B cell (primary cell): ENCODE measurements around the gene TCF12. TPM values are rescaled to one million over a fixed set of nuclear protein-coding genes. Genes with fewer than 3 reads are reported as not detected.

ENCODE experiments used
- ATAC-seq: fragments of 200-7000 bp; cut with Tn5 transposase; one replicate; pipeline ENCODE4 v1.10.0; 2021; ENCODE audit warnings: low read depth, mild to moderate bottlenecking, moderate number of reproducible peaks, moderate library complexity
- CTCF ChIA-PET: fragments of 350-600 bp; sonication (Branson Sonifier 250); formaldehyde crosslinking; loops from one replicate; lab custom pipeline; 2021; ENCODE audit warnings: antibody characterized with exemption, inconsistent platforms; lab: Charles Lee
- POLR2A ChIA-PET: fragments of 350-600 bp; sonication (Branson Sonifier 250); formaldehyde crosslinking; loops from one replicate; lab custom pipeline; 2021; ENCODE audit warnings: antibody characterized with exemption; lab: Charles Lee
- DNase-seq: peaks from one replicate; pipeline ENCODE4 v3.0.0; 2013
- H2AFZ ChIP-seq: 2 replicates; pipeline ENCODE4 v1.6.1; 2012; ENCODE audit warnings: mild to moderate bottlenecking, low read depth, low read length; ENCODE audit not compliant: insufficient read depth, poor library complexity, severe bottlenecking
- H3K27ac ChIP-seq, 2 donors: 1 replicate in 1 of 2; 2 replicates in 1 of 2; pipeline ENCODE4 v1.5.1; 2012 to 2013; ENCODE audit warnings: low read length in 2 of 2, mild to moderate bottlenecking in 2 of 2, moderate library complexity in 1 of 2
- H3K27me3 ChIP-seq, 4 experiments: fragments of 200-600 bp in 1 of 4; sonication (generic) in 1 of 4; replicated peaks in 1 of 4; 1 replicate in 2 of 4; 2 replicates in 2 of 4; pipeline versions ENCODE4 v1.6.1 to v1.7.0; 2013 to 2016; ENCODE audit warnings: low read length in 3 of 4, mild to moderate bottlenecking in 2 of 4, mixed read lengths in 1 of 4, moderate library complexity in 1 of 4; ENCODE audit not compliant: insufficient read depth in 4 of 4, control insufficient read depth in 3 of 4; ENCODE audit errors: control extremely low read depth in 1 of 4
- H3K36me3 ChIP-seq, 2 experiments: replicated peaks in 1 of 2; 1 replicate in 1 of 2; 2 replicates in 1 of 2; pipeline versions ENCODE4 v1.6.1 to v1.7.1; 2013; ENCODE audit warnings: low read length in 1 of 2; ENCODE audit not compliant: insufficient read depth in 2 of 2, control insufficient read depth in 1 of 2; ENCODE audit errors: control extremely low read depth in 1 of 2, extremely low read depth in 1 of 2
- H3K4me1 ChIP-seq, 2 donors: fragments of 200-600 bp in 1 of 2; sonication (generic) in 1 of 2; 1 replicate in 1 of 2; 2 replicates in 1 of 2; pipeline versions ENCODE4 v1.5.1 to v1.6.1; 2013 to 2017; ENCODE audit warnings: low read length in 2 of 2; ENCODE audit not compliant: control insufficient read depth in 2 of 2, insufficient read depth in 2 of 2
- H3K4me2 ChIP-seq: replicated peaks from 2 replicates; pipeline ENCODE3; 2012; ENCODE audit warnings: mild to moderate bottlenecking, low read depth, low read length; ENCODE audit not compliant: poor library complexity, severe bottlenecking
- H3K4me3 ChIP-seq, 5 experiments: fragments of 200-600 bp in 1 of 5; sonication (generic) in 1 of 5; 1 replicate in 3 of 5; 2 replicates in 2 of 5; pipeline versions ENCODE4 v1.5.1 to v1.7.0; 2011 to 2016; ENCODE audit warnings: low read length in 4 of 5, mild to moderate bottlenecking in 4 of 5, low read depth in 2 of 5, control low read depth in 1 of 5, moderate library complexity in 1 of 5; ENCODE audit not compliant: insufficient read depth in 1 of 5; ENCODE audit errors: control extremely low read depth in 1 of 5, extremely low read depth in 1 of 5
- H3K79me2 ChIP-seq: fragments of 200-600 bp; sonication (generic); one replicate; pipeline ENCODE4 v1.6.0; 2016; ENCODE audit warnings: low read length; ENCODE audit not compliant: control insufficient read depth, insufficient read depth
- H3K9ac ChIP-seq: fragments of 200-600 bp; sonication (generic); 2 replicates; pipeline ENCODE4 v1.6.1; 2017; ENCODE audit warnings: mild to moderate bottlenecking, low read length, moderate library complexity
- H3K9me3 ChIP-seq, 3 donors: one replicate each; pipeline versions ENCODE4 v1.6.1 to v1.7.1; 2013; ENCODE audit warnings: low read length in 2 of 3; ENCODE audit not compliant: control insufficient read depth in 2 of 3, insufficient read depth in 1 of 3; ENCODE audit errors: control extremely low read depth in 1 of 3
- H4K20me1 ChIP-seq: 2 replicates; pipeline ENCODE4 v1.6.0; 2012; ENCODE audit warnings: mild to moderate bottlenecking, low read length; ENCODE audit not compliant: insufficient read depth, control insufficient read depth, poor library complexity, severe bottlenecking
- H3K27ac Mint-ChIP-seq: one replicate; pipeline ENCODE4 v1.8.0; 2021; ENCODE audit warnings: mixed read lengths
- H3K27me3 Mint-ChIP-seq: one replicate; pipeline ENCODE4 v1.8.0; 2021; ENCODE audit warnings: mixed read lengths
- H3K4me1 Mint-ChIP-seq: one replicate; pipeline ENCODE4 v1.8.0; 2021; ENCODE audit warnings: mixed read lengths
- H3K4me3 Mint-ChIP-seq: one replicate; pipeline ENCODE4 v1.8.0; 2021; ENCODE audit warnings: mixed read lengths
- H3K9me3 Mint-ChIP-seq: one replicate; pipeline ENCODE4 v1.8.0; 2022; ENCODE audit warnings: mixed read lengths; ENCODE audit not compliant: insufficient read depth
- EZH2 ChIP-seq: IDR thresholded peaks from 2 replicates; pipeline ENCODE4 v1.6.1; 2012; ENCODE audit warnings: borderline replicate concordance, low read depth, mild to moderate bottlenecking, moderate library complexity, low read length; ENCODE audit not compliant: insufficient read depth, poor library complexity, severe bottlenecking
- WGBS: methylation state at CpG from one replicate; pipeline ENCODE4 v1.1.5; 2013; ENCODE audit warnings: missing lambda C conversion rate; ENCODE audit not compliant: insufficient coverage; 5-methylcytosine and 5-hydroxymethylcytosine counted together
- intact Hi-C: fragments of 100-400 bp; cut with micrococcal nuclease; formaldehyde crosslinking; loops from one replicate; pipeline ENCODE4 v1.10.0; 2022
- polyA plus RNA-seq: library from polyadenylated mRNA; depleted of rRNA; stranded (reverse); fragments of >200 nt; gene quantifications from 2 replicates; pipeline ENCODE4 v1.2.3, GENCODE V29; 2012
- total RNA-seq, 2 donors: library from RNA; stranded (reverse); fragments of 120-200 nt in 1 of 2; gene quantifications; 1 replicate in 1 of 2; 2 replicates in 1 of 2; pipeline versions ENCODE4 v1.2.3 to v1.2.4, GENCODE V29; 2013 to 2022
- TF ChIP-seq, protein P1 (sequence below): fragments of 200-600 bp; IDR thresholded peaks from one replicate; pipeline ENCODE4 v1.8.0; 2022; ENCODE audit warnings: antibody characterized with exemption, mild to moderate bottlenecking

TCF12 gene
- total and polyA plus RNA-seq, 2 donors (not counting 1 experiment from before 2014, with no cell fraction given): 27.1 to 131 TPM

DNA sequence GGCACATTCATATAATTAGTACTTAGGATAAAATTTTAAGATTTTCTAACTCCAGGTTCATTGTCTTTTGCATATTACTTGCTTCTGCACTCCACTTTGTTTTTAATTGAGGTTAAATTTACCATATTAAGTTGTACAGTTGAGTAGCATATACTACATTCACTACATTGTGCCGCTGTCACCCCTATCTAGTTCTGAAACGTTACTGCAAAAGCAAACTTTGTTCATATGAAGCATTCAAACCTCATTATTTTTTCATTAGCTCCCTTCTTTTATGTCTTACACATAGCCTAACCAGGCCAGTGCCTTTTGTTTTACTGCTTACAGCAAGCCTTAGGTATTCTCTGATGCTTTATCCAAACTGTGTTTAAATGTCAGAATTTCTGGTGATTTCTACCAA lies 274.7 kb downstream of the TCF12 start:
- intact Hi-C loops: no loop called here
- Mint-ChIP-seq H3K27me3 (no peaks in the 10 kb centered on the region), H3K4me3 (no peak overlapping the region), H3K4me1 (no peaks in the 10 kb centered on the region), H3K9me3 (no peaks in the 10 kb centered on the region), H3K27ac (no peak overlapping the region)
- CTCF ChIA-PET: no interaction called here
- Histone ChIP-seq H3K9me3 (no peaks in the 10 kb centered on the region), H2AFZ (no peak overlapping the region), H3K27ac (no peak overlapping the region), H3K4me3 (no peak overlapping the region), H3K79me2 (no peaks in the 10 kb centered on the region), H3K9ac (no peak overlapping the region), H3K36me3 (peaks cover 0 to 12% of the 10 kb centered on the region in 2 experiments), H3K4me1 (no peaks in the 10 kb centered on the region), H3K4me2 (no peak overlapping the region), H4K20me1 (no peaks in the 10 kb centered on the region), H3K27me3 (no peaks in the 10 kb centered on the region)
- DNase-seq (no peak), ATAC-seq (no peak)
- WGBS: 100% methylated on average over 1 of the region's 2 CpGs
- TF ChIP-seq, protein P1, sequence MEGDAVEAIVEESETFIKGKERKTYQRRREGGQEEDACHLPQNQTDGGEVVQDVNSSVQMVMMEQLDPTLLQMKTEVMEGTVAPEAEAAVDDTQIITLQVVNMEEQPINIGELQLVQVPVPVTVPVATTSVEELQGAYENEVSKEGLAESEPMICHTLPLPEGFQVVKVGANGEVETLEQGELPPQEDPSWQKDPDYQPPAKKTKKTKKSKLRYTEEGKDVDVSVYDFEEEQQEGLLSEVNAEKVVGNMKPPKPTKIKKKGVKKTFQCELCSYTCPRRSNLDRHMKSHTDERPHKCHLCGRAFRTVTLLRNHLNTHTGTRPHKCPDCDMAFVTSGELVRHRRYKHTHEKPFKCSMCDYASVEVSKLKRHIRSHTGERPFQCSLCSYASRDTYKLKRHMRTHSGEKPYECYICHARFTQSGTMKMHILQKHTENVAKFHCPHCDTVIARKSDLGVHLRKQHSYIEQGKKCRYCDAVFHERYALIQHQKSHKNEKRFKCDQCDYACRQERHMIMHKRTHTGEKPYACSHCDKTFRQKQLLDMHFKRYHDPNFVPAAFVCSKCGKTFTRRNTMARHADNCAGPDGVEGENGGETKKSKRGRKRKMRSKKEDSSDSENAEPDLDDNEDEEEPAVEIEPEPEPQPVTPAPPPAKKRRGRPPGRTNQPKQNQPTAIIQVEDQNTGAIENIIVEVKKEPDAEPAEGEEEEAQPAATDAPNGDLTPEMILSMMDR: no peak
- POLR2A ChIA-PET: no interaction called here

DNA sequence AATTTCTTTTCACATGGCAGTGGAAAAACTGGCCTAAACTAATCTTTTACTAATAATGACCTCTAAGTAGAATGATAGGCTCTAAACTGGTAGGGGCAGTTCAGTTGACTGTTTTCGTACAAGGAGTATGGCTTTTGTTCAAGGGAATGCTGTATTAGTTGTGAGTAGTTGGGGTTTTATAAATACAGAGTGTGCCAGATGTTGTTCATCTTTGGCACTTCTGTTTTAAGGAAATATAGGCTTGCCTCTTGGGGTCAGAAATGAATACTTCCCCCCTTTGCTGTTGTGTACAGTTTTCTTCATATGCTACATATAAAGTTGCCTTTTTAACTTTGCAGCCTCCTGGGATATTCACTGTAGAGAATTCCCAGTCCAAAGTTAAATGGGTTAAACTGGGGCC lies 276.9 kb downstream of the TCF12 start:
- H3K4me3 ChIP-seq: no peak overlapping the region
- H3K79me2 ChIP-seq: no peaks in the 10 kb centered on the region
- H3K4me2 ChIP-seq: no peak overlapping the region
- ChIA-PET CTCF (interaction anchor here (0.8 kb wide), 1 partner anchor 49 kb away, joined by 3 read pairs; no protein-coding TSS in a partner anchor), POLR2A (no interaction called here)
- DNase-seq (no peak), ATAC-seq (no peak)
- H3K4me3 Mint-ChIP-seq: no peak overlapping the region
- H3K27ac Mint-ChIP-seq: no peak overlapping the region
- H3K36me3 ChIP-seq: peaks cover 0 to 12% of the 10 kb centered on the region in 2 experiments
- H3K27me3 Mint-ChIP-seq: no peaks in the 10 kb centered on the region
- H2AFZ ChIP-seq: no peak overlapping the region
- intact Hi-C loops: no loop called here
- no peak overlapping the region for H3K9ac ChIP-seq
- no peaks in the 10 kb centered on the region for H3K27me3 ChIP-seq
- no peaks in the 10 kb centered on the region for H3K4me1 ChIP-seq
- no peaks in the 10 kb centered on the region for H4K20me1 ChIP-seq
- no CpG with 5 or more reads among the region's 1 CpG for WGBS
- TF ChIP-seq, protein P1: no peak
- TF ChIP-seq EZH2: no peak
- no peak overlapping the region for H3K27ac ChIP-seq
- no peaks in the 10 kb centered on the region for H3K4me1 Mint-ChIP-seq
- no peaks in the 10 kb centered on the region for H3K9me3 ChIP-seq
- no peaks in the 10 kb centered on the region for H3K9me3 Mint-ChIP-seq
